Umbilical cord (tissue), 2 donors: ENCODE measurements around the gene CAB39. TPM values are rescaled to one million over a fixed set of nuclear protein-coding genes. Genes with fewer than 3 reads are reported as not detected.

ENCODE experiments used
- DNase-seq: peaks from one replicate; pipeline ENCODE4 v3.0.0-alpha.2; 2015; ENCODE audit warnings: low spot score
- total RNA-seq: library from RNA; depleted of rRNA; stranded (reverse); fragments of >200 nt; gene quantifications from one replicate; pipeline ENCODE4 v1.2.3, GENCODE V29; 2014; ENCODE audit warnings: low replicate concordance; ENCODE audit not compliant: insufficient read depth

The CAB39 gene
- total RNA-seq, 1 donor from 2014 or later: 66.4 TPM

DNA sequence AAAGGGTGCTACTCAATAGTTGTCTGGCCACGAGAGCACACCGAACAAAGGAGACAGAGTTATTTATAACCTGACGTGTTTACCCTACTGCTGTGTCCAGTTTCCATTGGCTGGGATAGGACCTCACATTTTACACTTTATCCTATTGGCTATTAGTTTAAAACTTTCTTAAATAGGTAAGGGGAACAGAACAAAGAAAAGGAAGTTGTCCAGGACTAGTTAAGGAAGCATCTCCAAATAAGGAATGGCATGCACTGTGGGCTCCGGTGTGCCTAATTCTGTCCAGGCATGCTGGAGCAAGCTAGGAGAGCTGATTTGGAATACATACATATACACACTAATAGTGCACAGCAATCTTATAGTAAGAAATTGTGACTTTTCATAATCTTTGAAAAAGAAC lies 72.2 kb downstream of the CAB39 start:
- no peak for DNase-seq

DNA sequence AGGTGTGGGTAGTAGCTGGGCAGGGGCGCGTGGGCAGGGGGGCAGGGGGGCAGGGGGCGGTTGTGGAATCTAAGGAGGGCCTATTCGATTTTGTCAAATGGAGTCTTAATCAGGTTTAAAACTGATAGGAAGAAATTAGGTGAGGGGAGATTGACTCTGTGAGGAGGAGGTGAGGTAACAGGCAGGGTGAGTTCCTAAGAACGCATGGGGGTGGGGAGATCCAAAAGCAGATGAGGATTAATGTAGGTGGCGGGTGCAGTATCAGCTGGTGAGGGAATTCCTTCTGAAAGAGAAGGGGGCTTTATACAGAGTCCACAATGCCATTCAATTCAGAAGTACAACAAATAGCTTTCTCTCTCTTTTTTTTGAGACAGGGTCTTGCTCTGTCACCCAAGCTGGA lies 72.7 kb downstream of the CAB39 start:
- no peak for DNase-seq

DNA sequence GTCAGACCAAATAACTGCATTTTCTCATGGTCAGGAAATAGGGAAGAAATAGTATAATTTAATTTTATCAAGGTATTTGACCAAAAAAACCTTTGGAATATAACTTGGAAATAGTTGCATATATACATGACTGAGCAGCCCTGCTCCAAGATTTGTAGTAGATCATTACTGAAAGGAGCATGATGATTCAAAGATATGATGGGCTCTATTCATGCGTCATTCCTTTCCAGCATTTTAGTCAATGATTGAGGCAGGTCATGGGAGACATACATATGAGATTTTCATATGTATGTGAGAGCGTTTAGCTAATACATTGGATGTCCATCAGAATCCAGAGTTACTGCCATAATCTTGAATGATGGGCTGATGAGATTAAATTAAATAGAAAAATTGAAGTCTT lies 74.5 kb downstream of the CAB39 start:
- DNase-seq: no peak

DNA sequence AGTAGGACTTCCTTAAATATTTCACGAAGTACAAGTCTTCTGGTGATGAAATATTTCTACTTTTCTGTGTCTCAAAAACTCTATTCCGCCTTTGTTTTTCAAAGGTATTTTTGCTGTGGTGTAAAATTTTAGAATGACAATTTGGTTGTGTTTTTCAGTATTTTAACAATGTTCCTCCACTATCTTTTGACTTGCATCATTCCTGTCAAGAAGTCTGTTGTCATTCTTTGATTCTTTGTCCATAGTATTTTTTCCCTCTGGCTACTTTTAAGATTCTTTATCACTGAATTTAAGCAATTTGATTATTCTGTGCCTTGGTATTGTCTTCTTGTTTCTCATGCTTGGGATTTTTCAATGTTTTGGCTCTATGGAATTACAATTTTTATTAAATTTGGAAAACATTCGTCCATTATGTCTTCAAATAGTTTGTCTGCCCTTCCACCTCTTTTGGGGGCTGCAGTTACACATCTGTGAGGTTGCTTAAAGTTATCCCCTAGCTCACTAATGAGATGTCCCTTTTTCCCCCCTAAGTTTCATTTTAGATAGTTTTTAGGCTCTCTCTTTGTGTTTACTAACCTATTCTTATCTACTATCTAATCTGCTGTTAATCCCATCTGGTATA lies 76.0 kb downstream of the CAB39 start:
- no peak for DNase-seq

DNA sequence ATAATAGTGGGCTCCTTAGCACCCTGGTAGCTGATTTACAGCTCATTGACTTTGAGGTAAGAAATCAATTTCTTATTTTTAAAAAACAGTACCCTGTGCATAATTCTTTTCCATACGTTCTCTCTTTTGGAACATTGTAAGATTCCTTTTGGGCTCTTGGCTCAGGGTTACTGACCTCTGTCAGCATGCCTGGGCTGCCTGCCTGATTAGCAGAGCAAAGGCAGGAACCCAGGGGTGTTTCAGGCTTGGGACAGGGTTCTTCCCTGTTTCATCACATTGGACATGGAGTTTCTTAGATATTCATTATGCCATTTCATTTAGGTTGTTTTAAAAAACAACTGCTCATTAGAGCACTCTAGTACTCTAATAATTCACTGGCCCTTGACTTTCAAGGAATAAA lies 78.3 kb downstream of the CAB39 start:
- no peak for DNase-seq

DNA sequence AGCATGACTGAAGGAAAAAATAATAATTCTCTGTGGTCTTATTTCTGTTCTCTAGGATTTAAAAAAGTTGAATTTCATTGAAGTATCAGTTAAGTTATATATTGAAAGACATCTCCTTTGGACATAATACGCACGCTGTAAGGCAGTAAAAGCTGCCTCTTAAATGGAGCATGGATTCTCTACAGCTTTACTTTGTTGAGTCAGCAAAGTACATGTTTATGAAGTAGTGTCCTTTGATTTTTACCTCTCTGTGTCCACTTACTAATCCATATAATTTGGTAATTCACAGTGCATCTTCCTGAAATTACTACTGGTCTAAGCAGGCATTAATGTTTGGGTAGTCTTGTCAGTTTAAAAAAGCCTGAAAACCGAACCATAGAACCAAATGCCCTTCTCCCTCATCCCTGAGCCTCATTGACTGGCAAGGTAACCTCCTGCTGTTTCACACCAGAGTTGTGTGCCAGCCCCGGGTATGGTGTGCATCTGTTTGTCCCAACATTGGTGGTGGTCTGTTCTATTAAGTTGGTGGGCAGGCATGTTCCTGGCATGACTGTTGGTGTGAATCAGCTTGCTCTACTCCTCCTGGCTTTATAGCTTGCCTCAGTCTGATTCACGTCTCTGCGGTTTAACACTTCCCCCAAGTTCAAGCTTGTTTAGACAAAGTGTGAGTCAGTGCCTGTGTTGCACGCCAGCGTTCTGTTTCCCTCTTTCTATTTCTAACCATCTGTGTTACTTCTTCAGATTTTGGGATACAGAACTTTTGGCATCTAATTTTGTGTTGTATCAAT lies 81.1 kb downstream of the CAB39 start:
- DNase-seq: peak; percentile 78

DNA sequence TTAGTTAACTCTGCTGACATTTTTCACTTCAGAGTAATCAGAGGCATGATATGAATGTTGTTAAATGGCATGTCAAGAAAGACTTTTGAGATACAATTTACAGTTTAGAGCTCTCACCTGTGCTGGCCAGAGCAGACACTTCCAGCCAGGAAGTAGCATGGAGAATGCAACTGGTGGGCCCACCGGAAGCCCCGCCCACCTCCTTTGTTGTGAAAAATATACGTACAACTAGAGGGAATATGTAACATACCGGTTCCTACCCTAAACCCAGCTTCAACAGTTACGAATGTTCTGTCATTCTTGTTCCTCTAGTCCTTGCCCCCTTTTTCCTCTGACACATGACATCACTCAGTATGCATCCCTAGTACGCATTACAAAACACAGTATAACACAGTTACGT lies 81.9 kb downstream of the CAB39 start:
- no peak for DNase-seq

DNA sequence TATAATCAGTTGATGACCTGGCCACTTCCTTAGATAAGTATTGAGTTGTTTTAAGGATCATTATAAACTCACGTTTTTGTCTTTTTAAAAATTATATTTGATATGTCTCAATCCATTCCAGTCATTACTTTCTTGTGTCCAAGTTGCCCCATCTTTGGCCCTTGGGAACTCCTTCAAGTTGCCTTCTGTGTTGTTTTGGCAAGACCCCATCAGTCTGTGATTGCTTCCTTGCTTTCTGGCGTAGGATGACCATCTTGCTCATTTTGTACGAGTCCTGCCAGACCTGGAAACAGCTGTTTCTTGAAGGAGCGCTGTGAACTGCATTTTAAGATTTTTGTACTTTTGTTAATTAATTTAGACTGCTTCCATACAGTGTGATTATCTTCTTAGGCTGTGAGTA lies 83.2 kb downstream of the CAB39 start:
- DNase-seq: no peak

DNA sequence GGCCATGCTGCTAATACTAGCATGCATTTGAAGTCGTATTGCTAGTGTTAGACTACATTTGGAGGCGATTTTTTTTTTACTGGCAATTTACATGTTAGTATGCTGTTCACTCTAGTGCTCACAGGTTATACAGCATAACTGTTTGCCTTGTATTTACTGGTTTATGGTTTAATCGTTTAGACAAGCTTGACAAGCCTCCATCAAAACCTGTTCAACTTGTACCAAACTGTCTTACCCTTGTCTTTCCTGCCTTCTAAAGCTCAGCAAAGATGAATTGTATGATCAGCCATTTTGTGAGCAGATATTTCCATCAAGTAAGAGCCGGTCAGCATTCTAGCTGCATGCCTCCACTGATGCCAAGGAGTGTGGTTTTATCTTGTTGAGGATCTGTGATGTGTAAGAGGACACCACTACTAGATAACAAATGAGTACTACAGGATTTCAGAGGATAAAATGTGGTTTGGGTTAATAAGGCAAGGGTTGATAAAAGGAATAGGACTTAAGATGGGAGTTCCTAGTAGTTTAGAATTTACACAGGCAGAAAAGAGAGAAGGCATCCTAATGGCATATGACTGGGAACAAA lies 83.7 kb downstream of the CAB39 start:
- peak; percentile 61 for DNase-seq

DNA sequence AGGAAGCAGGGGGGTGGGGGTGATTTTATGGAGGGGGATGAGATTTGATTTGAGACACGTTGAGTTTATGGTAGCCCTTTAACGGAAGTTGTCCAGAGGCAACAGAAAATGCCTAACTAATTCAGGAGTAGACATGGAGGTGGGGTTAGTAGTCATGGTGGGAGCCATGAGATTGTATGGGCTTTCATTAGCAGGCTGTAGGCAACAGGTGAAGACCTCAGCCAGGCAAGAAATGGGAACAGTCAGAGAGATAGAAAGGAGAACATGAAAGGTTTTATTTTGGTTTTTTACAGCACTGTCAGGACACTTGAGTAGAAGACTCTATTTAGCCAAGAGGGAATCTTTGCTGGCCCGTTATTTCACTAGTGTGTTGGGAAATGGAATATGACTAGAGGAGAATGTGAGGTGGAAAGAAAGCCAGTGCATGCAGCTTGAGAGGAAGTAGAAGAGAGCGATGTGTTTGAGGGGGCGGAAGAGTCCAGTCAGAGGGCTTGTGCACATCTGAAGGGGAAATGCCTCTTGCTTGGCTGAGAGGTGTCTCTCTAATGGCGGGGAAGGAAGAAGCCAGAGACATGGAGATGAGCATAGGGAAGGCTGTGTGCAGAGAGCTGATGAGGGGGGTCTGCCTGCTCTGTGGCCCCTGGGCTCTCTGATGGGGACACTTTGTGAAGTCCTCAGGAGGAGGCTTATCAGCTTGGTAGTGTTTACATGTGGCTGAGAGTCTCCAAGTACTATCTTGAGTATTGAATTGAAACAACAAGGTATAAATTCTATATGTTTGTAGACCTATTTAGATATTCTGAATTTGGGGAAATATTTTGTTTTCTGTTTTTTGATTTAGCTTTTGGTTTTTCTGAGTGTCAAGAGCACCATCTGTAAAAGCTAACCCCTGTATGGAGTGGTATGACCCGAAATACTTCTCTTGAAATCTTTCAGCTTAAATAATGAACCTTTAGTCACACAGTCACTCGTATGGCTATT lies 85.2 kb downstream of the CAB39 start:
- DNase-seq: no peak

DNA sequence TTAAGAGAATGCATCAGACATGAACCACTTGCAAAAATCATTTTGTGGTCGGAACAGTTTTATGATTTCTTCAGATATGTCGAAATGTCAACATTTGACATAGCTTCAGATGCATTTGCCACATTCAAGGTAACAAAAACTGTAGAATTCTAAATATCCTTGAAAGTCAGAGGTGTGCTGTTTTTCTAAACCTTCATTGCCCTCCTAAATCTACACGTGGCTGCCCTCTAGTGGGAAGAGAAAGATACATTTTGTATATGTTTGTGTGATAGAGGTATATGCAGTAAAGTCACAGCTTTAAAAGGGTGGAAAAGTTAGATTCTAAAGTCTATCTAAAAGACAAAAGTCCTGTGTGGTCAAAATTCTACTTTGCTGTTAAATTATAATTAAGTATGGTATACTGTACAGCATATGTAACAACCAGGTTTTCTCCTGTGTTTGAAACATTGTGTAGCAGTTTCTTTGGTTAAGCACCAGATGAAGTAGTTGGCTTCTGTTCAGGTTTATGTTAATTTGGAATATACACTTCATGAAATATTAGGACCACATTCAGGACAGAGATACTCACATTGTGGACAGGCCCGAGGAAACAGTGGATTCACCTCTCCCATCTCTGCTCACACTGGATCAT lies 86.2 kb downstream of the CAB39 start:
- peak; percentile 69 for DNase-seq

DNA sequence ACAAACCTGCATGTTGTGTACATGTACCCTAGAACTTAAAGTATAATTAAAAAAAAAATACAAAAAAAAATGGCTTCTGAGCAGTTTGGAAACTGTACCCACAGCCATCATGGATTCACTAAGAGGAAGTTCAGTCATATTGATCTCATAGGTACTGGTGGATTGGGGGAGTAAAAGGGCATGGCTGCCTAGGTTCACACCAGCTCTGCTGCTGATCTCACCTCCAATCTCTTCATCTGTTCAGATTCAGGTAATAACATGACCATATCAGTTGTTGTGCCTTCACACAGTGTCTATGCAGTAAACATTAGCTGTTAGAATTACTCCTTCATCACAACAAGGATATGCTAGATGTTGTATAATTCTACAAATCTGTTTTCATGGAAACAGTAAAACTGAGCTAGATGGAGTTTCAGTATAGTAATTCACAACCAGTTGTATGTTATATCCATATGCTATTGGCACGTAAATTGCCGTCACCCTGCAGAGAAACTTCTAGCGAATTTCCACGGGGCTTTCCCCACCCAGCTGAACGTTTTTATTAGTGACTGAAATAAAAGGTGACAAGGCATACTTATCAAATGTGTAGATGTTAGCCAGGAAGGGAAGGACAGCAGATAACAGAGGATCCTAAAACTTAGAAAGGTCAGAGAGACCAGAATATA lies 92.8 kb downstream of the CAB39 start:
- DNase-seq: no peak

DNA sequence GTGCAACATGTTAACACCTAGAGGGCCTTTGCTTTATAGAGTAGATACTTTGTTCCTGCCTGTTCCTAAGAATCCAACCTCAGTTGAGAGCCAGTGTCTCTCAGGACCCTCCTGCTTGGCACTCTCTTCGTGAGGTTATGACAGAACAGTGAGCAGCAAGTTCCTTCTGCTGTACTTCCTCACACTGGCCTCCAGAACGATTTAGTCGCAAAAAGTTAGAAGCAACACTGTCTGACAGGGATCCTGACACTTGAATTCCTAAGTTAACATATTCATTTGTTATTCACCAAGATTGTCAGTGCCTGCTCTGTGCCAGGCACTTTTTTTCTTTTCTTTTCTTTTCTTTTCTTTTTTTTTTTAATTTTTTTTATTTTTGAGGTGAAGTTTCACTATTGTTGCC lies 95.1 kb downstream of the CAB39 start:
- no peak for DNase-seq

DNA sequence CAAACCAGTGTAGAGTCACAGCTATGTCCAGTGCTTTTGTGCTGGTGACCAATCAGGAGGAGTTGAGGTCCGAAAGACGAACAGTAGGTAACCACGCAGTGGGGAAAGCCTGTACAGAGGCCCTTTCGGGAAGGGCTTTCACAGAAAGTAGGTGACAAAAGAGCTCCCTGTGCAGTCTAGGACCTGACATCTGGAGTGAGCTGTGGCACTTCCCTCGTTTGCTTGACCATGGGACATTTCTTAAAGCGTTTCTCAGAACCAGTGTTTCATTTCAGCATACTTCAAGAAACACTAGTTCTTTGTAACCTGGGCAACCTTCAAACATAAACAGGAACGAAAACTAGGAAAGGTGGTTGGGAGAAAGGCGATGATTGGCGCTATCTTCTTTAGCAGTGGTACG lies 96.4 kb downstream of the CAB39 start:
- no peak for DNase-seq

DNA sequence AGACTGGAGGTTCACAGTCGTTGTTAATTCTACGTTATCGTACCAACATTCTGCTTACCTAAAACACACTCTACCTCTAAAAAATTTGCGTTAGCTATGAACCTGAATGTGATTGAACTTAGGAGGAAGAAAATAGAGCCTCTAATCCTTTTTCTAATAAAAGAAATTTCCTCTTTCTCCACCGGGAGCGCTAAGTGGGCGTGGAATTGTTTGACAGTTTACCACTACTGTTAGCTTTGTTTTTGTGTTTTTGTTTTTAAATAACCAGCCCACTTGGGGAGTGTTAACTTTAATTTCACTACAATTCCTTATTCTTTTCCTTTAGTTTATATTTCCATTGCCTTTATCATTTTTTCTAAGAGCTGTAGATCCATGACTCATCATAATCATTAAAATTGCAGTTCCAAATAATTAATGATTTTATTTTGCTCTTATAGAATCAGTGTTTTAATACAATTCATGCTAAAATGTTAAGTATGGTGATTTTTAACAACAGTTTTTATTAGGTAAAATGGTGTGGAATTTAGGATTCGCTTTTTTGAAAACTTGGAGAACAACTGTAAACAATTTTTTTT lies 97.1 kb downstream of the CAB39 start:
- no peak for DNase-seq

DNA sequence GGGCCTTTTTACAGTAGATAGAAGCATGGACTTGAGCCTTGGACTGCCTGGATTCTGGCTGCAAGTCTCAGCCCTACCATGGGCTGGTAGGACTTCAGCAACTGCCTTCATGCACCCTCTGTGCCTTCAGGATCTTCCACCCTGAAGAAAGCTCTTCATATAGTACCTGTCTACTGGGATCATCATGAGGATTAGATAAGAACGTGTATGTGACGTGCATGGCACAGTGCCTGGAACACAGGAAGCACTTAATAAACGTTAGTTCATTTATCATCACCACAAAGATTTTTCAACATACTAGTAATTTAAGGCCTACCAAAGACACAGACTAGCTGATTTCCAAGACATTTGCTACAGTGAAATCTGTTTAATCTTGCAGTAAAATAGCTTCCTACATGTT lies 98.9 kb downstream of the CAB39 start:
- no peak for DNase-seq

DNA sequence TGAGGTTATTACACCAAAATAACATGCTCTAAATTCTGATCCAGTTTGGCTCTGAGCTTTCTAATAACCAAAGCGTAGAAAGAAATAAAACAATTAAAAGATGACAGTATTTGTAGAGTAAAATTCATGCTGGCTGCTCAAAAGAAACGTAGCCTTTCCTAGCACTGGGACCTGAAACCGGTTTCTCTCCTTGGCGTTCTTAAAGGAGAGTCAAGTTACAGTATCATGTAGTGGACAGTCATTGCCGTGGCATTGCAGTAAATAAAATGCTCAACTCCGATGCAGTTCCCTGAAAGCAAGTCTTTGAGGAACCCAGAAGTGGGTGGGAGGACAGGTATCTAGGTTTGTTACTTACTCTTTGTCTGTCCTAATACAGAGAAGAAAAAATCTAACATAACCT lies 99.4 kb downstream of the CAB39 start:
- DNase-seq: no peak

DNA sequence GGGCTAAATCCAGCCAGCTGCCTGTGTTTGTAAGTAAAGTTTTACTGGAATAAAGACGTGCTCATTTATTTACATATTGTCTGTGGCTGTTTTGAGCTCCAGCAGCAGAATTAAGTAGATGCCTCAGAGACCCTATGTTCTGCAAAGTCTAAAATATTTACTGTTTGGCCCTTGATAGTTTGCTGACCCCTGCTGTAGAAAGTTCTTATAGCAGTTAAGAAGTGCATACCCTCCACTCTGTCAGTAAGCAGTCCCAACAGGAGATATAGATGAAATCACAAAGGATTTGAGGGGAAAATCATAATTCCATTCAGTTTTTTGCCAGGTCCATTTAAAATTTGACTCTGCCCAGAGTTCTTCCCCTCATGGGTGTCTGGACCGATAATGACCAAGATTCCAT lies 102.0 kb downstream of the CAB39 start:
- no peak for DNase-seq

DNA sequence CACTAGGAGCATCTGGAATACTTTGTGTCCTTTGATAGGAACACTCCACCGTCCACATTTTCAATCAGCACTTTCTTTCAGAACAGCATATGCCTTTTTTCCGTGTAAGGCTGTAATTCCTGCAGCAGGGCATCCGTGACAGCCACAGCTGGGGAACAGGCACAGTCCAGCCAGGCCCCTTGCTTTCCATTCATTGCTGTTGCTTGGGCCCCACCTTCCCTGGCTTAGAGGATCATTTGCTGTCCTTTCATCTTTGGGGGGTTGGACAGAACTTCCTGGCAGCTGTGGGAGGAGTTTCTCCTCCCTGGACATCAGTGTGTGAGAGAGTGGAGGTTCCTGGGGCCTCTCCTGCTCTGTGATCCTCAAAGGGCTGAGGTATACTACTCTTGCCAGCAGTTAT lies 102.4 kb downstream of the CAB39 start:
- DNase-seq: peak; percentile 90

DNA sequence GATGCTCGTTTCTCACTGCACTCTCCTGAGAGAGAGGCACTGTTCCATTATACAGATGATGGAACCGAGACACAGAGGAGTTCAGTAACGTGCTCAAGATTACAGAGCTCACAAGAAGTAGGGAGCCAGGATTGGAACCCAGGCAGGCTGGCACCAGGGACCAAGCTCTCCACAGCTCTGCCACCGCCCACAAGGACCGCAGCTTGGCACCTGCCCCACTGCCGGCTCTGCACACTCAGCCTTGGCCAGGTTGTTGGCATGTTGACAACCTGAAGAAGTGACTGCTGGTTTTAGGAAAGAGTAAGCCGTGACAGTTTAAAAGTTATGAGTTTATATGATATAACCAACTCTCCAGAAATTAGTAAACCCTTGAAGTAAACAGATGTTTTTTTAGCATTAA lies 104.1 kb downstream of the CAB39 start:
- DNase-seq: no peak

DNA sequence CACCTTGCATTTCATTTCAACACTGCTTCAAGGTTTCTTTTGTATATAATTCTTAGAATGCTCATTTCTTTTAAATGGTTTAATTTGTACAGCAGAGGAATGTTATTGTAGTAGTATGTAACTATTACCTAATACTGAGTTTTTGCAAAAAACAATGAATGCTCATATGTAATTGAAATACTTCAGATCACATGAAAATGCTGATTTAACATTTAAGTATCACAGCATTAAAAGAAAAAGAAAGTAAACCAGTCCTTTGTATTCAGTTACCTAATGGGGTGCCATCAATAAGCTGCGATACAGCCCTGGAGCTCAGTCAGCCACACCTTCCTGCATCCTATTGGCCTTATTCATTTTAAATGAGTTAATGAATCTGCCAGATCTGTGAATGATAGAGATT lies 106.8 kb downstream of the CAB39 start:
- no peak for DNase-seq
